D721Med (cell line): Measurements from ENCODE around the gene NAGLU.

Source experiments
- DNase-seq: peaks from one replicate; pipeline ENCODE4 v3.0.0; 2011; ENCODE audit warnings: low spot score; ENCODE audit not compliant: insufficient read length
- FAIRE-seq: peaks from 2 replicates; lab custom pipeline; 2011; peaks lifted over from hg19 to GRCh38; lab: Jason Lieb, UNC
- TF ChIP-seq, protein P1 (sequence below): IDR thresholded peaks from 2 replicates; pipeline ENCODE4 v1.5.1; 2012; ENCODE audit warnings: mild to moderate bottlenecking, control low read depth; ENCODE audit not compliant: insufficient read depth; ENCODE audit errors: missing control alignments

The NAGLU gene

DNA sequence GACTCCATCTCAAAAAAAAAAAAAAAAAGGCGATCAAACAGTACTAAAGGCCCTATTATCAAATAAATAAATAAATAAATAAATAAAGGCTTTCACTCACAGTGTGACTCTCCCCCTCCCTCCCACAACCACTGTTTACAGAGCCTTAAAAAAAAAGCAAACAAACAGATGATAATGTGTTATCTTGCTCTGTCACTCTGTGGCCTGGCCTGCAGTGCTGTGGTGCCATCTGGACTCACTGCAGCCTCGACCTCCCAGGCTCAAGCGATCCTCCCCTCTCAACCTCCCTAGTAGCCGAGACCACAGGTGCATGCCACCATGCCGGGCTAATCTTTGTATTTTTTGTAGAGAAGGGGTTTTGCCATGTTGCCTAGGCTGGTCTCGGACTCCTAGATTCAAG is 8.1 kb upstream of the NAGLU start:
- no peak for FAIRE-seq
- TF ChIP-seq, protein P1, sequence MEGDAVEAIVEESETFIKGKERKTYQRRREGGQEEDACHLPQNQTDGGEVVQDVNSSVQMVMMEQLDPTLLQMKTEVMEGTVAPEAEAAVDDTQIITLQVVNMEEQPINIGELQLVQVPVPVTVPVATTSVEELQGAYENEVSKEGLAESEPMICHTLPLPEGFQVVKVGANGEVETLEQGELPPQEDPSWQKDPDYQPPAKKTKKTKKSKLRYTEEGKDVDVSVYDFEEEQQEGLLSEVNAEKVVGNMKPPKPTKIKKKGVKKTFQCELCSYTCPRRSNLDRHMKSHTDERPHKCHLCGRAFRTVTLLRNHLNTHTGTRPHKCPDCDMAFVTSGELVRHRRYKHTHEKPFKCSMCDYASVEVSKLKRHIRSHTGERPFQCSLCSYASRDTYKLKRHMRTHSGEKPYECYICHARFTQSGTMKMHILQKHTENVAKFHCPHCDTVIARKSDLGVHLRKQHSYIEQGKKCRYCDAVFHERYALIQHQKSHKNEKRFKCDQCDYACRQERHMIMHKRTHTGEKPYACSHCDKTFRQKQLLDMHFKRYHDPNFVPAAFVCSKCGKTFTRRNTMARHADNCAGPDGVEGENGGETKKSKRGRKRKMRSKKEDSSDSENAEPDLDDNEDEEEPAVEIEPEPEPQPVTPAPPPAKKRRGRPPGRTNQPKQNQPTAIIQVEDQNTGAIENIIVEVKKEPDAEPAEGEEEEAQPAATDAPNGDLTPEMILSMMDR = no peak
- DNase-seq = no peak

DNA sequence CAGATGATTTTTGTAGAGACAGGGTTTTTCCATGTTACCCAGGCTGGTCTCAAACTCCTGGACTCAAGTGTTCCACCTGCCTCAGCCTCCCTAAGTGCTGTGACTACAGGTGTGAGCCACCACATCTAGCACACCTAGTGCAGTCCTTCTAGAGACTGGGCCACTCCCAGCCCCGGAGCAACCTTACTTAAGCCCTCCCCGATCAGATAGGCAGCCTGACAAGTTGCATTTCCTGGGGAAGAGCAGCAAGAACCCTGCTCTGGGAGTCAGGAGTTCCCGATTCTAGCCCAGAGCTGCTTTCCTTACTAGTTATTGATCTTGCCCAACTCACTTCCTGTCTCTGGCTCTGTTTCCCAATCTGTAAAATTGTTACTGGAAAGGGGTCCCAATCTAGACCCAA is 7.0 kb upstream of the NAGLU start:
- DNase-seq (no peak), FAIRE-seq (no peak)
- TF ChIP-seq, protein P1 = no peak

DNA sequence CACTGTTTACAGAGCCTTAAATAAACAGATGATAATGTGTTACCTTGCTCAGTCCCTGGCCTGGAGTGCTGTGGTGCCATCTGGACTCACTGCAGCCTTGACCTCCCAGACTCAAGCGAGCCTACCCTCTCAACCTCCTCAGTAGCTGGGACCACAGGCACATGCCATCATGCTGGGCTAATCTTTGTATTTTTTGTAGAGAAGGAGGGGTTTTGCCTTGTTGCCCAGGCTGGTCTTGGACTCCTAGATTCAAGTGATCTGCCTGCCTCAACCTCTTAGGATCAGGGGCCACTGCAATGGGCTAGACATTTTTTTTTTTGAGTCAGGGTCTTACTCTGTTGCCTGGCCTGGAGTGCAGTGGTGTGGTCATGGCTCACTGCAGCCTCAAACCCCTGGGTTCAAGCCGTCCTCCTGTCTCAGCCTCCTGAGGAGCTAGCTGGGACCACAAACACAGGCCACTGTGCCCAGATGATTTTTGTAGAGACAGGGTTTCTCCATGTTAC is 5.0 kb upstream of the NAGLU start:
- TF ChIP-seq, protein P1 = no peak
- no peak for FAIRE-seq
- DNase-seq = no peak

DNA sequence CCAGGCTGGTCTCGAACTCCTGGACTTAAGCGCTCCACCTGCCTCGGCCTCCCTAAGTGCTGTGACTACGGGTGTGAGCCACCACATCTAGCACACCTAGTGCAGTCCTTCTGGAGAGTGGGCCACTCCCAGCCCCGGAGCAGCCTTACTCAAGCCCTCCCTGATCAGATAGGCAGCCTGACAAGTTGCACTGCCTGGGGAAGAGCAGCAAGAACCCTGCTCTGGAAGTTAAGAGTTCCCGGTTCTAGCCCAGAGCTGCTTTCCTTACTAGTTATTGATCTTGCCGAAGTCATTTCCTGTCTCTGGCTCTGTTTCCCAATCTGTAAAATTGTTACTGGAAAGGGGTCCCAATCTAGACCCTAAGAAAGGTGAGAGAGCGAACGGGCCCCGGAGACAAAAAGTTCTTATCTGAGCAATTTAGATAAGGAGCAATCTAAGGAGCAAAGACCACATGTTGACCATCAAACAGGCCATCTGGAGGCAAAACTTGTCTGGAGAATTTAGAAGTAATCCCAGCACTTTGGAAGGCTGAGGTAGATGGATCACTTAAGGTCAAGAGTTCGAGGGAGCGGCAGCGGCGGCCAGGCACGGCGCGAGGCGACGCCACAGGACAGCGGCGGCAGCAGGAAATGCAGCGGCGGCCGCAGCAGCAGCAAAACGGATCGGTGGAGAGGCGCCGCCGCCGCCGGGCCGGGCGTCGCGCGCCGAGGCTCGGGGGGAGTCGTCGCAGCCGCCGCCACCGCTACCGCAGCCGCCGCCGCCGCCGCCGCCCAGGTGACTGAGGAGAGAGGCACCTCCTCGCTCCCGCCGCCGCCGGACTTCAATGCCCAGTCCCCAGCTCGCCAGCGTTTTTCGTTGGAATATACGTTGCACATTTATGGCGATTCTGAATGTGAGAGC is 4.3 kb upstream of the NAGLU start:
- no peak for DNase-seq
- TF ChIP-seq, protein P1 = peak; percentile 25
- FAIRE-seq = no peak

DNA sequence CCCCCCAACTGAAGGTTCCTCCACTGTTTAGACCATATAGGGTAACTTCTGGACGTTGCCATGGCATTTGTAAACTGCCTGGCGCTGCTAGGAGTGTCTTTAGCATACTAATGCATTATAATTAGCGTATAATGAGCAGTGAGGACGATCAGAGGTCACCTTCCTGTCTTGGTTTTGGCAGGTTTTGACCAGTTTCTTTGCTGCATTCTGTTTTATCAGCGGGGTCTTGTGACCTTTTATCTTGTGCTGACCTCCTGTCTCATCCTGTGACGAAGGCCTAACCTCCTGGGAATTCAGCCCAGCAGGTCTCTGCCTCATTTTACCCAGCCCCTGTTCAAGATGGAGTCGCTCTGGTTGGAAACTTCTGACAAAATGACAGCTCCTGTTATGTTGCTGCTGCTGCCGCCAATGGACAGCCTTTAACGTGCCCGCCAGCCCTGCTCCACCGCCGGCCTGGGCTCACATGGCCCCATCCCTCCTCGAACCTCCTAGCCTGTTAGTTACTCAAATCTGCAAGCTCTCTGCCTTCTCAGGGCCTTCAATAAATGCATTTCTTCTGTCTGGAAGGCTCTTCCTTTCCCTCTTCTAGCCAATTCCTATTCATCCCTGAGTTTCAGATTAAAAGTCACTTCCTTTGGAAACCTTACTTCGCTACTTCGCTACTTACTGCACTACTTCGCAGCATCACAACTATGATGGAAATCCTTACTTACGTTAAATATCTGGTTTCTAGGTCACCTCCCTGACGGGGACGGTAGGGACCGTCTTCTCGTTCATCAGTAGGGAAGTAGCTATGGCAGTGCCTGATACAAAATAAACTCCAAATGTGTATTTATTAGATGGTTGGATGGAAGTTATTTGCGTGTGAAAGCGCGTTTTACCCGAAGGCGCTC is 640 bp upstream of the NAGLU start:
- TF ChIP-seq, protein P1 = no peak
- no peak for DNase-seq
- FAIRE-seq = no peak

DNA sequence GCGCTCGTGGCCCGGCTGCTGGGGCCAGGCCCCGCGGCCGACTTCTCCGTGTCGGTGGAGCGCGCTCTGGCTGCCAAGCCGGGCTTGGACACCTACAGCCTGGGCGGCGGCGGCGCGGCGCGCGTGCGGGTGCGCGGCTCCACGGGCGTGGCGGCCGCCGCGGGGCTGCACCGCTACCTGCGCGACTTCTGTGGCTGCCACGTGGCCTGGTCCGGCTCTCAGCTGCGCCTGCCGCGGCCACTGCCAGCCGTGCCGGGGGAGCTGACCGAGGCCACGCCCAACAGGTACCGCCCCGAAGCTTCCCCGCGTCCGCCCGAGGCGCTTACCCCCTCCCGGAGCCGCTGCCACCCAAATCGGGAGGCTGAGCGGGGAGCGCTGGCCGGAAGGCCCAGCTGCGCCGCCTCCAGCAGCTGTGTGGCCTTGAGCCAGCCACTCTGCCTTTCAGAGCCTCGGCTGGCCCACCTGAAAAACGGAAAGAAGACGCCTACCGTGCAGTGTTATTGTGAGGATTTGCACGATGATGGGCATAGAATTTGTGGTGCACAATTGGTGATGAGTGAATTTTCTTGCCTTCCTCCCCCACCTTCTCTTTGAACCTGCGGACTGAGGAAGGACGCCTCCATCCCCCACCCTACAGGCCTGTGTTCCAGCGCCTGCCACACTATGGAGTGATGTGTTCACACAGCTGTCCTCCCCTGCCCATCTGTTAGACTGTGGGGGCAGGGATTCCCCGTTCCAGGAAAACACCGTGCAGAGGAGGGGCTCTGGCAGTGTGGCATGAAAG is 523 bp downstream of the NAGLU start:
- TF ChIP-seq, protein P1 = no peak
- DNase-seq (peak; percentile 74), FAIRE-seq (no peak)
